MCF 10A (cell line): ENCODE measurements around the gene ROCK2. TPM values are rescaled to one million over a fixed set of nuclear protein-coding genes. Genes with fewer than 3 reads are reported as not detected.

Experiments used
- BruUV-seq: library from RNA; stranded (reverse); fragments of 400-500 nt; replicated peaks from 2 replicates; lab custom pipeline; 2021; lab: Mats Ljungman, UMichigan
- CTCF ChIA-PET: fragments of 300-600 bp; sonication (Branson Sonifier 250); formaldehyde crosslinking; extraction: SDS; loops from one replicate; lab custom pipeline; 2021; ENCODE audit warnings: antibody characterized with exemption, inconsistent platforms; lab: Yijun Ruan, JAX
- POLR2A ChIA-PET: fragments of 300-600, 350-650 bp; sonication (Branson Sonifier 250); formaldehyde crosslinking; extraction: SDS; loops from one replicate; lab custom pipeline; 2020; ENCODE audit warnings: antibody characterized with exemption, inconsistent platforms; lab: Yijun Ruan, JAX
- DNase-seq: peaks from one replicate; pipeline ENCODE4 v3.0.0-alpha.2; 2018; ENCODE audit not compliant: unreplicated experiment
- H3K27ac Mint-ChIP-seq: one replicate; pipeline ENCODE4 v1.8.0; 2022; ENCODE audit warnings: mild to moderate bottlenecking, low read depth, mixed read lengths; ENCODE audit not compliant: unreplicated experiment
- H3K27me3 Mint-ChIP-seq: one replicate; pipeline ENCODE4 v1.8.0; 2022; ENCODE audit warnings: mixed read lengths; ENCODE audit not compliant: insufficient read depth, unreplicated experiment
- H3K36me3 Mint-ChIP-seq: one replicate; pipeline ENCODE4 v1.8.0; 2022; ENCODE audit warnings: mild to moderate bottlenecking, moderate library complexity, mixed read lengths; ENCODE audit not compliant: insufficient read depth, unreplicated experiment
- H3K4me1 Mint-ChIP-seq: one replicate; pipeline ENCODE4 v1.8.0; 2022; ENCODE audit warnings: mixed read lengths; ENCODE audit not compliant: insufficient read depth, unreplicated experiment
- H3K4me3 Mint-ChIP-seq: one replicate; pipeline ENCODE4 v1.8.0; 2022; ENCODE audit warnings: mild to moderate bottlenecking, moderate library complexity, mixed read lengths; ENCODE audit not compliant: unreplicated experiment
- H3K9me3 Mint-ChIP-seq: one replicate; pipeline ENCODE4 v1.8.0; 2022; ENCODE audit warnings: mixed read lengths; ENCODE audit not compliant: unreplicated experiment
- CTCF ChIP-seq: fragments of 200-600 bp; IDR thresholded peaks from one replicate; pipeline ENCODE4 v1.8.0; 2022; ENCODE audit warnings: antibody characterized with exemption, mild to moderate bottlenecking; ENCODE audit not compliant: unreplicated experiment
- intact Hi-C: fragments of 100-400 bp; cut with micrococcal nuclease; formaldehyde crosslinking; loops from 2 replicates; pipeline ENCODE4 v1.14.1; 2022
- total RNA-seq: library from RNA; stranded (reverse); gene quantifications from 2 replicates; pipeline ENCODE4 v1.2.3, GENCODE V29; 2022

The ROCK2 gene
- total RNA-seq, 1 experiment from 2014 or later: 40.7 TPM

GRCh38 chr2:11319939-11320338, 24.5 kb downstream of the ROCK2 start:
- no peak overlapping the region for H3K27ac Mint-ChIP-seq
- no TSS peak for BruUV-seq
- no peak for TF ChIP-seq CTCF
- POLR2A ChIA-PET: interaction anchor here (0.9 to 1.0 kb wide), 2 partner anchors 8 to 10 kb away, joined by 4 to 6 read pairs; no protein-coding TSS in a partner anchor
- H3K9me3 Mint-ChIP-seq: no peaks in the 10 kb centered on the region
- no peaks in the 10 kb centered on the region for H3K4me1 Mint-ChIP-seq
- no peaks in the 10 kb centered on the region for H3K36me3 Mint-ChIP-seq
- intact Hi-C loops: no loop called here
- H3K27me3 Mint-ChIP-seq: no peaks in the 10 kb centered on the region
- H3K4me3 Mint-ChIP-seq: no peak overlapping the region
- no peak for DNase-seq
- CTCF ChIA-PET: no interaction called here

- CTCF ChIA-PET: interaction anchor here (0.7 to 1.4 kb wide), 4 partner anchors 9 to 97 kb away, joined by 3 to 4 read pairs (median 3); no protein-coding TSS in a partner anchor
- Mint-ChIP-seq H3K27me3 (no peaks in the 10 kb centered on the region), H3K9me3 (no peaks in the 10 kb centered on the region), H3K4me3 (no peak overlapping the region), H3K4me1 (peaks cover 10% of the 10 kb centered on the region), H3K27ac (no peak overlapping the region), H3K36me3 (no peaks in the 10 kb centered on the region)
- POLR2A ChIA-PET: interaction anchor here (0.9 to 1.1 kb wide), 2 partner anchors 27 to 30 kb away, joined by 4 to 6 read pairs; no protein-coding TSS in a partner anchor
- no TSS peak for BruUV-seq
- no peak for DNase-seq
- TF ChIP-seq CTCF: no peak
- intact Hi-C loops: no loop called here
Observed at GRCh38 chr2:11315074-11315705, 29.2 kb downstream of the ROCK2 start.

- DNase-seq: no peak
- ChIA-PET CTCF (interaction anchor here (0.5 to 0.9 kb wide), 4 partner anchors 43 to 178 kb away, joined by 3 to 4 read pairs (median 4); no protein-coding TSS in a partner anchor), POLR2A (interaction anchor here (1.1 kb wide), 1 partner anchor 31 kb away, joined by 4 read pairs; no protein-coding TSS in a partner anchor)
- intact Hi-C loops: no loop called here
- peaks cover 10% of the 10 kb centered on the region for H3K4me1 Mint-ChIP-seq
- H3K27me3 Mint-ChIP-seq: no peaks in the 10 kb centered on the region
- H3K36me3 Mint-ChIP-seq: no peaks in the 10 kb centered on the region
- H3K27ac Mint-ChIP-seq: no peak overlapping the region
- no peaks in the 10 kb centered on the region for H3K9me3 Mint-ChIP-seq
- no peak overlapping the region for H3K4me3 Mint-ChIP-seq
- TF ChIP-seq CTCF: no peak
- no TSS peak for BruUV-seq
Observed at GRCh38 chr2:11314487-11314886, 29.9 kb downstream of the ROCK2 start.

GRCh38 chr2:11312770-11313471, 31.5 kb downstream of the ROCK2 start:
- no TSS peak for BruUV-seq
- CTCF ChIA-PET: no interaction called here
- Mint-ChIP-seq H3K36me3 (no peaks in the 10 kb centered on the region), H3K27me3 (no peaks in the 10 kb centered on the region), H3K9me3 (no peaks in the 10 kb centered on the region), H3K4me1 (peaks cover 10% of the 10 kb centered on the region), H3K4me3 (no peak overlapping the region), H3K27ac (no peak overlapping the region)
- TF ChIP-seq CTCF: no peak
- intact Hi-C loops: no loop called here
- POLR2A ChIA-PET: interaction anchor here (0.5 to 1.2 kb wide), 2 partner anchors 15 to 32 kb away, joined by 3 read pairs; partner anchors contain the start of gene ROCK2
- DNase-seq: no peak
